Measurements from ENCODE around the gene TMEM209.

Gene TMEM209

GRCh38 chr7:130143986-130144311, 61.3 kb downstream of the TMEM209 start:
- DNase-seq (ENCODE audit: low spot score): no peak

- no peak for DNase-seq (ENCODE audit: low spot score)
Observed at GRCh38 chr7:130143334-130143732, 61.9 kb downstream of the TMEM209 start.

- DNase-seq (ENCODE audit: low spot score): no peak
Observed at GRCh38 chr7:130142654-130143333, 62.4 kb downstream of the TMEM209 start.

- DNase-seq (ENCODE audit: low spot score): no peak
Observed at GRCh38 chr7:130141884-130142653, 63.1 kb downstream of the TMEM209 start.

- DNase-seq (ENCODE audit: low spot score): peak; percentile 22
Observed at GRCh38 chr7:130141161-130141883, 63.9 kb downstream of the TMEM209 start.

GRCh38 chr7:130140551-130141160, 64.5 kb downstream of the TMEM209 start:
- DNase-seq (ENCODE audit: low spot score): no peak

GRCh38 chr7:130139193-130139960, 65.8 kb downstream of the TMEM209 start:
- DNase-seq (ENCODE audit: low spot score): no peak

- no peak for DNase-seq (ENCODE audit: low spot score)
Observed at GRCh38 chr7:130137207-130137606, 68.0 kb downstream of the TMEM209 start.

GRCh38 chr7:130136579-130137167, 68.5 kb downstream of the TMEM209 start:
- no peak for DNase-seq (ENCODE audit: low spot score)

GRCh38 chr7:130135208-130136205, 69.7 kb downstream of the TMEM209 start:
- DNase-seq (ENCODE audit: low spot score): no peak

- DNase-seq (ENCODE audit: low spot score): no peak
Observed at GRCh38 chr7:130134726-130135125, 70.5 kb downstream of the TMEM209 start.

- no peak for DNase-seq (ENCODE audit: low spot score)
Observed at GRCh38 chr7:130134106-130134636, 71.0 kb downstream of the TMEM209 start.

- no peak for DNase-seq (ENCODE audit: low spot score)
Observed at GRCh38 chr7:130133029-130133782, 72.0 kb downstream of the TMEM209 start.

GRCh38 chr7:130131964-130132875, 73.0 kb downstream of the TMEM209 start:
- no peak for DNase-seq (ENCODE audit: low spot score)

GRCh38 chr7:130131191-130131834, 73.9 kb downstream of the TMEM209 start:
- DNase-seq (ENCODE audit: low spot score): no peak

- no peak for DNase-seq (ENCODE audit: low spot score)
Observed at GRCh38 chr7:130129011-130129411, 76.2 kb downstream of the TMEM209 start.

GRCh38 chr7:130127821-130128317, 77.3 kb downstream of the TMEM209 start:
- DNase-seq (ENCODE audit: low spot score): no peak

All from activated CD4-positive, alpha-beta T cell treated with anti-CD3 and anti-CD28 coated beads, Interleukin-2, Interleukin-4, amounts not matched to agents 100 ng/mL and 50 ng/mL, durations not matched to agents 16 hours and 8 hours (primary cell).